ENCODE data around the gene TMEM176B. TPM values are rescaled to one million over a fixed set of nuclear protein-coding genes. Genes with fewer than 3 reads are reported as not detected.

The TMEM176B gene
- total RNA-seq, 1 donor: not detected

DNA sequence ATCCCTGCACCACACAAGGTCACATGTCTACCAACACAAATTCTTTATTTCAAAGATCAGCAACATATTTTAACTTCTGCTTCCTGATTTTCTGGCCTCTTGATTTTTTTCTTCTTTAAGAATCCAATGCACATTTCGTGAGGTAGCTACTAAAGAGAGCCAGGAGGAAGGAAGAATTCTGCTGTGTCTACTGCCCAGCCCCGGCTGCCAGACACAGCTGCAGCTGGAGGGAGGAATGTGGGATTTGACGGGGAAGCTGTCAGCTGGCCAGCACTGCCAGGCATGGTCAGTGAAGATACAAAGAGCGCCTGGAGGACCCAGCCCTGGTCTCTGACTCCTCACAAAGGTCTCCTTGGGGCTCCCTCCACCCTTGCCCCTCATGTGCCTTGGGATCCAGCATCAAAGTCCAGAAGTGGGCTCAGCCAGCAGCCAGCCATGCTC lies 45.3 kb upstream of the TMEM176B start:
- no peak for DNase-seq (ENCODE audit: low read depth)
- TF ChIP-seq, protein P1, sequence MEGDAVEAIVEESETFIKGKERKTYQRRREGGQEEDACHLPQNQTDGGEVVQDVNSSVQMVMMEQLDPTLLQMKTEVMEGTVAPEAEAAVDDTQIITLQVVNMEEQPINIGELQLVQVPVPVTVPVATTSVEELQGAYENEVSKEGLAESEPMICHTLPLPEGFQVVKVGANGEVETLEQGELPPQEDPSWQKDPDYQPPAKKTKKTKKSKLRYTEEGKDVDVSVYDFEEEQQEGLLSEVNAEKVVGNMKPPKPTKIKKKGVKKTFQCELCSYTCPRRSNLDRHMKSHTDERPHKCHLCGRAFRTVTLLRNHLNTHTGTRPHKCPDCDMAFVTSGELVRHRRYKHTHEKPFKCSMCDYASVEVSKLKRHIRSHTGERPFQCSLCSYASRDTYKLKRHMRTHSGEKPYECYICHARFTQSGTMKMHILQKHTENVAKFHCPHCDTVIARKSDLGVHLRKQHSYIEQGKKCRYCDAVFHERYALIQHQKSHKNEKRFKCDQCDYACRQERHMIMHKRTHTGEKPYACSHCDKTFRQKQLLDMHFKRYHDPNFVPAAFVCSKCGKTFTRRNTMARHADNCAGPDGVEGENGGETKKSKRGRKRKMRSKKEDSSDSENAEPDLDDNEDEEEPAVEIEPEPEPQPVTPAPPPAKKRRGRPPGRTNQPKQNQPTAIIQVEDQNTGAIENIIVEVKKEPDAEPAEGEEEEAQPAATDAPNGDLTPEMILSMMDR (IDR thresholded peaks at IDR 0.05; ENCODE audit: insufficient read depth, low read length): no peak
- no peak overlapping the region for H3K4me3 ChIP-seq (ENCODE audit: low read depth, low read length)

DNA sequence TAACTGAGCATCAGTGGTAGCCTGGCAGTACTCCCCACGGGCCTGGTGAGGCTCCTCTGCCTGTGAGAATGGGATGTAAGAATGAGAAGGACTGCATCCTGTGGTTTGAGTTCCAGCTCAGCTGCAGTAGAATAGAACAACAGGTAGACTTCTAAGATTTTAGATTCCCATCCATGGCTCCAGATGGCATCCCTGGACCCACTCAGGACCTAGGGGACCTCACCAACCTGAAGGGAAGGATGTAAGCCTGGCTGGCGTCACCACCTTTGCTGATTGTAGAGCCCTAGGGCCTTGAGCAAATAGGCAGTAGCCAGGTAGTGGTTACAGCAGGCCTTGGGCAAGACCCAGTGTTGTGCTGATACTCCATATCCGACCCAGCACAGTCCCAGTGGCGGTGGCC lies 42.6 kb upstream of the TMEM176B start:
- TF ChIP-seq, protein P1 (IDR thresholded peaks at IDR 0.05; ENCODE audit: insufficient read depth, low read length): no peak
- DNase-seq (ENCODE audit: low read depth): no peak
- H3K4me3 ChIP-seq (ENCODE audit: low read depth, low read length): no peak overlapping the region

DNA sequence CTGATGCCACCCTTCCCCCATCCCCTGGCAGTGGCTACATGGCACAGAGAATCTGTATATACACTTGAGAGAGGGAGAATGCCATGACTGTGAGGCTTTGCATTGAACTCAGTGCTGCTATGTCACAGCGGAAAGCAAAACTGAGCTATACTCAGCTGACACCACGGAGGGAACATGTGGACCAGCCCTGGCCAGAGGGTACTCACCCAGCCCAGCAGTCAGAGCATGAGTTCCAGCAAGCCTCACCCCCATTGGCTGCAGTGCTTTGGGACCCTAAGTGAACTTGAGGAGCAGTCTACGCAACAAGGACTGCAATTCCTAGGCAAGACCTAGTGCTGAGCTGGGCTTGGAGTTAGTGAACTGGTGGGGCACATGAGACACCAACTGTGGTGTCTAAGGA lies 41.9 kb upstream of the TMEM176B start:
- H3K4me3 ChIP-seq (ENCODE audit: low read depth, low read length): no peak overlapping the region
- DNase-seq (ENCODE audit: low read depth): no peak
- TF ChIP-seq, protein P1 (IDR thresholded peaks at IDR 0.05; ENCODE audit: insufficient read depth, low read length): no peak

DNA sequence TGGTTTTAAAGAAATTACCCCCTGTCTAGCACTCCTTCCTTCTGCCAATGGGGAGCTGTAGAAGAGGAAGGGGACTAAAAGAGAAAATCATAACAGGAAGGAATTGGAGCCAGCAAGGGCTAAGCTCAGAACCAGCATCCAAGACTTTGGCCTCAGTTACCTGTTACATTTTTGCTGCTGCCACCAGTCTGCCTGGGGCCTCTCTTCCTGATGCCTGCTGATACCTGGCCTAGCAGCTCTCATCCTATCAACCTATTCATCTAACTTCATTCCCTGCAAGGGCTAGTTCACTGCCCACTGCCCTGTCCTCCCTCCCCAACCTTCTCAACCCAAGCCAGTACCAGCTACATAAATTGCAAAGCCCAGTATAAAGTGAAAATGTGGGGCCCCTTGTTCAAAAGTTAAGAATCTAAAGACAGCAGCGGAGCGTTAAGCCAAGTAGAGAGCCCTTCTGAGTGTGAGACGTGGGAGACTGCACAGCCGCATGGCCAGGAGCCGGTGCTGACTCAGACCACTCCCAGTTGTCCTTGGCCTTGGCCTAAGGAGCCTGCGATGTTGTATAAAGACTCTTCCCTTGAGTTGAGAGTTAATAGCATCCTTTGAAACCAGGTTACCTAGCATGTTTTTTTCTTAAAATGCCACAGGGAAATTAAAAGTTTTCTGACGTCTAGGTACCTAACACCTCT lies 38.9 kb upstream of the TMEM176B start:
- no peak for DNase-seq (ENCODE audit: low read depth)
- no peak overlapping the region for H3K4me3 ChIP-seq (ENCODE audit: low read depth, low read length)
- TF ChIP-seq, protein P1 (IDR thresholded peaks at IDR 0.05; ENCODE audit: insufficient read depth, low read length): no peak

DNA sequence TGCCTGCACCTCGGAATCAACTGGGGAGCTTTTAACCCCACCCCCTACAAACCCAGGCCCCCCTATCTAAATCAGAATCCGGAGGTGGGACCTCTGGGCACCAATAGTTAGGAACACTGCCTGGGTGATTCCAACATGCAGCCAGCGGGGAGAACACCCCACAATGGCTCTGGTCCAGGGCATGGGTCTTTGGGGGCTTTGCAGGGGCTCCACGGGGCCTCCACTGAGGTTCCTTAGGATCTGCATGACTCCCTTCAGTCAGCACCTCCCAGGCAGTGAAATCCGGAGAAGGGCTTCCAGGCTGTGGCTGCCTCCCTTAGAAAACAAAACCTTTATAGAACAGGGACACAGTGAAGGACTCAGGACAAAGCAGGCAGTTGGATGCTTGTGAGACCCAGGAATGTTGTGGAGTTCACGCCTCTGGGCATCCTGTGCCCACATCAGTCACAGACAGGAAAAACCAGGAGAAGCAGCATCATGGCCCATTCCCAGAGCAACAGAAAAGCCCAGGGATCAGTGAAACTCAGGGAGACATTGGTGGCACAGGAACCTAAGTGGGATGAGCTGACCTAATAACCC lies 35.6 kb upstream of the TMEM176B start:
- TF ChIP-seq, protein P1 (IDR thresholded peaks at IDR 0.05; ENCODE audit: insufficient read depth, low read length): no peak
- DNase-seq (ENCODE audit: low read depth): no peak
- H3K4me3 ChIP-seq (ENCODE audit: low read depth, low read length): no peak overlapping the region

DNA sequence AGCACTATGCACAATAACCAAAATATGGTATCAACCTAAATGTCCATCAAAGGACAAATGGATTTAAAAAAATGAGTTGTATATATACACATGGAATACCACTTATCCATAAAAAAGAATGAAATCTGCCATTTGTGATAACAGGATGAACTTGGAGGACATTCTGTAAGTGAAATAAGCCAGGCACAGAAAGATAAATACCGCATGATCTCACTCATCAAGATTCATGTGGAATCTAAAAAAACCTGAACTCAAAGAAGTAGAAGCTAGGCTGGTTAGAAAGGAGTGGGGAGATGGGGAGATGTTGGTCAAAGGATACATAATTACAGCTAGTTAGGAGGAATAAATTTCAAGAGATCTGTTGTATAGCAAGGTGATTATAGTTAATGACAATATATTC lies 34.9 kb upstream of the TMEM176B start:
- TF ChIP-seq, protein P1 (IDR thresholded peaks at IDR 0.05; ENCODE audit: insufficient read depth, low read length): no peak
- no peak for DNase-seq (ENCODE audit: low read depth)
- no peak overlapping the region for H3K4me3 ChIP-seq (ENCODE audit: low read depth, low read length)

All from fibroblast of the aortic adventitia (primary cell).